ENCODE results near the gene REXO1.
"Not testable (repeated sequence)": the region's sequence is repeated elsewhere in the genome, so short reads cannot be mapped to it uniquely, and the experiment has no call there.

REXO1 gene

DNA sequence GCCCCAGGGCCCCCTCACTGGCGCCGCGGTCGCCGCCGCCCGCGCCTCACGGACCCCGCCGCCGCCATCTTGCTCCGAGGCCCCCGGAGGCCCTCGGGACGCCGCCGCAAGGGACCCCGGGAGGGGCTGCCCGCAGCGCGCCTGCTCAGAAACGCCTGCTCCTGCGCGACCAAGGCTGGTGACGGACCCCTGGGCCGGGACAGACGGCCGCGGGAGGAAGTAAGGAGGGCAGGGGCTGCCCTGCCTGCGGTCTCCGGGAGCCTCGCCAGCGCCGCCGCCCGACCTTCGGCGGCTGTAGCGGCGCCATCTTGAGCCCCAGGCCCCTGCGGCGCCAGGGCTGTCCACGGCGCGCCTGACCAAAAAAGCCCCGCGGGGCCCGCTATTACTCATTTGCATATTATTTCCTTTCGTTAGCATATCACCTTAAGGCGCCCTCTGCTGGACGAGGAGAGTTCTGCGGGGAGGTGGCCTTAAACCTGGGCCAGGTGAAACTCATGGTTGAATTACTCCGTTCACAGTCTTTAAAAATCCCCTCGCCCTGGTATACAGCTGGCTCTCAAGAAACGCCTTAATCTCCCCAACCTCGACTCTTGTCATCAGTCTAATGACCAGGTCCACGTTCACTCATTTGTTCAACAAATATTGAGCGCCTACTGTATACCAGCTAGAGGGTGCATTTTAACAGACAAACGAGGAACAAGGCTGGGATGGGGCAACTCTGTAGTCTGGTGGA lies at the start of gene REXO1:
REXO1 (minus strand) TSS at position 85 of the 733 bp plus-strand sequence. CDS start 125 bp downstream, outside the sequence.
- peak; percentile 96 for DNase-seq

- no peak for DNase-seq
These were observed 48.2 kb upstream of the REXO1 start for GRCh38 chr19:1896508-1896907.

DNA sequence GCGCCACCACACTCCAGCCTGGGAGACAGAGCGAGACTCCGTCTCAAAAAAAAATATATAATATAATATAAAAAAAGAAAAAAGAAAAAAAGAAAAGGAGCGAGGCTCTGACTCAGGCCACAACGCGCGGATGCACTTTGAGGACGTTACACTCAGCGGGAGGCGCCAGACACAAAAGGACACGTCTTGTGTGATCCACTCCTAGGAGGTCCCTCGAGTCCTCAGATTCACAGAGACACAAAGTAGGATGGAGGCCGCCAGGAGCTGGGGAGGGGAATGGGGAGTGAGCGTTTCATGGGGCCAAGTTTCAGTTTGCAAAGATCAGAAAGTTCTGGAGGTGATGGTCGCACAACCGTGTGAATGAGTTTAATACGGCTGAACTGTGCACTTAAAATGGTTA lies 45.5 kb upstream of the REXO1 start:
- DNase-seq: no peak

- no peak for DNase-seq
These were observed 41.6 kb upstream of the REXO1 start for GRCh38 chr19:1889907-1890306.

GRCh38 chr19:1888385-1888784 lies 40.1 kb upstream of the REXO1 start:
- no peak for DNase-seq

DNA sequence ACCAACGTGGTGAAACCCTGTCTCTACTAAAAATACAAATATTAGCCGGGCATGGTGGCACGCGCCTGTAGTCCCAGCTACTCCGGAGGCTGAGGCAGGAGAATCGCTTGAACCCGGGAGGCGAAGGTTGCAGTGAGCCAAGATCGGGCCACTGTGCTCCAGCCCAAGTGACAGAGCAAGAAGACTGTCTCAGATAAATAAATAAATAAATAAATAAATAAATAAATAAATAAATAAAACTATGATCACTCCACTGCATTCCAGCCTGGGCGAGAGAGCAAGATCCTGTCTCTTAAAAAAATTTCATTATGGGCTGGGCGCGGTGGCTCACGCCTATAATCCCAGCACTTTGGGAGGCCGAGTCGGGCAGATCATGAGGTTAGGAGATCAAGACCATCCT lies 38.1 kb upstream of the REXO1 start:
- DNase-seq: not testable (repeated sequence)

- peak; percentile 96 for DNase-seq
These were observed 37.3 kb upstream of the REXO1 start, which contains the start of gene ABHD17A for GRCh38 chr19:1885398-1886119. Gene ABHD17A (minus strand): TSS chr19:1885496. CDS start chr19:1881566, 3,930 bp downstream.

DNA sequence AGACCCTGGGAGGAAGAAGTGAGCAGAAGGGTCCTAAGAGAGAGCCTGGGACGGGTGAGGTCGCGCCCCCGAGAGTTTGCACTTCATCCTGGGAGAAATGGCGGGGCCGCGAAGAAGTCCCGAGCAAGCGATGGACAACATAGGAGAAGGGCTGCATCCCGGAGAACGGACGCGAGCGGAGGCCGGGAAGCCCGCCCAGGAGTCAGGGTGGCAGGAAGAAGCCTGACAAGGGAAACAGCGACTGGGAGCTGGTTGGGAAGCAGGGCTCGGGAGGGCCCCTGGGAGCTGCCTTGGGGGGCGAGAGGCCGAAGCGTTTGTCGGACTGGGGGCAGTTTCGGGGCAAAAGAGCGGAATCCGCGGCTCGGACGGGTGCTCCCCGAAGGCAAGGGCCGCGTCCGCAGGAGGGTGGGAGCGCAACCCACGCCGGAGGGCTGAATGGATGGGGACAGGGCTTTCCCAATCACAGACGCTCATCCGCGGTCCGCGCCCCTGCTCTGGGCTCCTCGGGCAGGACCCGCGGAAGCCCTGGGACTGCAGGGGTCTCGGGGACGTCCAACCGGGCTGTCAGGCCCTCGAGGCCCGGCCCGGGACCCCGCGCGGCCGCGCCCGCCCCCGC lies 36.5 kb upstream of the REXO1 start:
- no peak for DNase-seq

GRCh38 chr19:1884291-1884718 lies 36.0 kb upstream of the REXO1 start:
- DNase-seq: no peak

DNA sequence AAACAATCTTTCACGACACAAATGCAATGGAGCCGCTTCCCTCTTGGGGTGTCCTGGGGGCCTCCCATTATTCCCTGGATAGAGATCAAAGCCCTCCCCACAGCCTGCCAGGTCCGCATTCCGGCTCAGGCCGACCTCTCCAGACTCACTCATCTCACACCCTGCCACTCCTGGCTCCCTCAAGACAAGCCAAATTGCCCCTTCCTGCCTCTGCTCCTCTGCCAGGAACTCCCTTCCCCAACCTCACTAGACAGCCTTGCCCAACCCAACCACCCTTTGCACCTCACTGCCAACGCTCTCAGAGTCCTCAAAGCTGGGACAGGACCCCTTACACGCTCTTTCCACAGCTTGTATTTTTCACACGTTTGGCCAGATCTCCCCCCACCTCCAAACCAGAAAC lies 35.5 kb upstream of the REXO1 start:
- peak; percentile 33 for DNase-seq

DNA sequence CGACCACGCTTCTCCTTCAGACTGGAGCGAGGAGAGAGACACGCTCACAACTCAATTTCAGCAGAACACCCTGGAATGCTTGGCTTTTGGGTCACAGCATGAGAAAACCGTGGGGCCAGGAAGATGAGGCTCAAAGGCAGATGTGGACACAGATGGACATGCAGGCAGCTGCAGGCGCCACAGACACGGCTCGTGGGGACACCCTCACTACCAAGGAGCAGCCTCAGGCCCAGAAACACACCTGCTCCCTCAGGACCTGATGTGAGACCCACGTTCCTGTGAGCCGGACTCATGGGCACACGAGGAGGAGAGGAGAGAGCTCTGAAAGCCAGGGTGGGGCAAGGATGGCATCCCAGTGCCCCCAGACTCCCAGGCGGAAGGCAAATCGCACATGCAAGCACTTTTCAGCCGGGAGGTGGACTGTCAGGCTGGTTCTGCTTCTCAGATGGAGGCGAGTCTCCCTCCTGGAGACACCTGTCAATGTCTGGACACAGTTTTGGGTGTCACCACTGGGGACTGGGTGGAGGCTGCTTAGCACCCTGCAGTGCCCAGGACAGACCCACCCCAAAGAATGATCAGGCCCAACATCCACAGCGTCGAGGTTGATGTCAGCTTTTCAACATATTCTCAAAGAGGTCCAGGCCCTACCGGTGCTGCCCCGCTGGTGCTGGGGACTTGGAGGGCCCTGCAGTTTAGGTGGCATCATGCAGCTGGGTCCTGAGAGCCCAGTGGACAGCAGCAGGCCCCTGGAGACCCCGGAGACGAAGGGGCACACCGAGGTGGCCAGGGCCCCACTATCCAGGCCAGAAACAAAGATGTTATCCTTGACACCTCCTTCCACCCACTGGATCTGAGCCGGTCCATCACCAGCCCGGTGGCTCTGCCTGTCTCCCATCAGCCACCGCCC lies 34.8 kb upstream of the REXO1 start:
- no peak for DNase-seq

GRCh38 chr19:1882089-1882785 lies 34.0 kb upstream of the REXO1 start:
- no peak for DNase-seq

DNA sequence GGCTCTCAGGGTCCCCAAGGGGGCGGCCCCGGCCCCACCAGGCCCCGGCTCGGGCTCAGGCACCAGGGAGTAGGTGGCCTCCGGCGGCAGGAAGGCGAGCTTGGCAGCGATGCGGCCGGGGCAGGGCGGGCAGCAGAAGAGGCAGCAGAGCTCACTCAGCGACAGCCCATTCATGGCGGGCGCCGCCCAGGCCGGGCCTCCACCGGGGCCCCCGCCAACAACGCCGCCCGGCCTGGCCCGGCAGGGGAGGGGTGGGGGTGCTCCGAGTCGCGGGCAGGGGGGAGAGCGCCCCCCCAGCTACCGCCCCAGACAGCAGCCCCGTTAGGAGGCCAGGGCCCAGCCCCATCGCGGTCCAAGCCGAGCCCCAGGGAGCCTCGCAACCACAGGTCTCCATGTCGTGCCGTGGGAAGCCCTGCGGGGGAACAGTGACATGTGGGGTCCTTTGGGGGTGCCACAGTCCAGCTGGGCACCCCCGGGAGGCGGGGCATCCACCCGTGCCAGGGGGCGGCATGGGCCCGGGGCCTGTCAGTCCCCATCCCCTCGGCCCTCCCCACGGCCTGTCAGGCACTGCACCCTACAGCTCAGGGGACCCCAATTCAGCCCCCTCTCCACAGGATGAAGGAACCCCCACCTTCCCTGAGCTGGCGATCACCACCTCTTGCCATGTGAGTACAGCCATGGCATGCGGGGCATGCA lies 33.3 kb upstream of the REXO1 start:
- not testable (repeated sequence) for DNase-seq

GRCh38 chr19:1880611-1881392 lies 32.5 kb upstream of the REXO1 start:
- no peak for DNase-seq

DNA sequence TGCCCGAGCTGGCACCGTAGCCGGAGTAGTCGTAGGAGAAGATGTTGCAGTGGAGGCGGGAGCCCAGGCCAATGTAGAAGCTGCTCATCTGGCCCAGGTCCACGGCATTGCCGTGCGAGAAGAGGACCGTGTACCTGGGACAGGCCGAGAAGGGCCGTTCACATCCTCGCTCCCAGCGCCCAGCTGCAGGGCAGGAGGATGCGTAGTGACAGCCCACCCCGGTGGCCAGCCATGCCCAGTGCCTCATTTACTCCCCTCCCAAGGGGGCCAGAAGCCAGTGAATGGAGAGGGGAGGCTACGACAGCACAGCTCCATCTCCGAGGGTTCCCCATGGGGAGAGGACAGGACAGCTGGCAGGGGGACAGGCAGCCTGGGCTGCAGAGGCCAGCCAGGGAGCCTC lies 31.7 kb upstream of the REXO1 start:
- DNase-seq: not testable (repeated sequence)

- not testable (repeated sequence) for DNase-seq
These were observed 30.3 kb upstream of the REXO1 start for GRCh38 chr19:1878583-1878982.

GRCh38 chr19:1877280-1877660 lies 29.0 kb upstream of the REXO1 start:
- peak; percentile 57 for DNase-seq

GRCh38 chr19:1876496-1877279 lies 28.4 kb upstream of the REXO1 start:
- not testable (repeated sequence) for DNase-seq

GRCh38 chr19:1875646-1876495 lies 27.6 kb upstream of the REXO1 start:
- peak; percentile 95 for DNase-seq
